OCI-LY3 (cell line): ENCODE results near the gene CFAP221.

Experiments
- EZH2phosphoT487 ChIP-seq: fragments of 200-600 bp; shearing (Covaris generic); IDR thresholded peaks from 2 replicates; pipeline ENCODE4 v1.6.1; 2018; ENCODE audit warnings: antibody characterized with exemption, mixed run types, low read depth
- TF ChIP-seq, protein P1 (sequence below): fragments of 200-600, 300-600 bp; sonication (generic); IDR thresholded peaks from 2 replicates; pipeline ENCODE4 v1.5.1; 2014; ENCODE audit warnings: antibody characterized with exemption, low read length, low read depth

DNA sequence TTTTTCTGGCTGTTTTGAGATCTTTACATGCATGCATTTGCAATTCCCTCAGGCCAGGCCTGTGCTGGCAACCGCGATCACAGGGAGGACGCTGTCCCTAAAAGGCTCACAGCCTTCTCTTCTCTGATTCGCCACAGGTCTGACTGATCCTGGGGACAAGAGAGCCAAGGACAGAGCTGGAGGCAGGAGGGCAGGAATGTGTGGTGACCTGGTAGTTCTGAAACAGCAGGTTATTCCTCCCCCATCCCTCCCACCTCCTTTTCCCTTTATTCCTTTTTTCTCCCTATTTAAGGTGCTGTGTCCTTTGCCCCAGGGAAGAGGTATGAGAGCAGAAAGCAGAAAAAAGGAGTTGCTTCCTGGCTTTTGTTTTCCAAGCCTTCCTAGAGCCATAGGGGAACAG lies 156.6 kb downstream of the CFAP221 start:
- TF ChIP-seq, protein P1, sequence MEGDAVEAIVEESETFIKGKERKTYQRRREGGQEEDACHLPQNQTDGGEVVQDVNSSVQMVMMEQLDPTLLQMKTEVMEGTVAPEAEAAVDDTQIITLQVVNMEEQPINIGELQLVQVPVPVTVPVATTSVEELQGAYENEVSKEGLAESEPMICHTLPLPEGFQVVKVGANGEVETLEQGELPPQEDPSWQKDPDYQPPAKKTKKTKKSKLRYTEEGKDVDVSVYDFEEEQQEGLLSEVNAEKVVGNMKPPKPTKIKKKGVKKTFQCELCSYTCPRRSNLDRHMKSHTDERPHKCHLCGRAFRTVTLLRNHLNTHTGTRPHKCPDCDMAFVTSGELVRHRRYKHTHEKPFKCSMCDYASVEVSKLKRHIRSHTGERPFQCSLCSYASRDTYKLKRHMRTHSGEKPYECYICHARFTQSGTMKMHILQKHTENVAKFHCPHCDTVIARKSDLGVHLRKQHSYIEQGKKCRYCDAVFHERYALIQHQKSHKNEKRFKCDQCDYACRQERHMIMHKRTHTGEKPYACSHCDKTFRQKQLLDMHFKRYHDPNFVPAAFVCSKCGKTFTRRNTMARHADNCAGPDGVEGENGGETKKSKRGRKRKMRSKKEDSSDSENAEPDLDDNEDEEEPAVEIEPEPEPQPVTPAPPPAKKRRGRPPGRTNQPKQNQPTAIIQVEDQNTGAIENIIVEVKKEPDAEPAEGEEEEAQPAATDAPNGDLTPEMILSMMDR = no peak
- no peak for TF ChIP-seq EZH2phosphoT487
